HepG2 (cell line): ENCODE data around the gene DAB2IP.

Experiments used
- ATF2 ChIP-seq: sonication (generic); formaldehyde crosslinking; IDR thresholded peaks from 2 replicates; pipeline ENCODE4 v1.4.0; 2020; ENCODE audit warnings: missing genetic modification reagents
- GPN1 ChIP-seq: sonication (generic); formaldehyde crosslinking; IDR thresholded peaks from 2 replicates; pipeline ENCODE4 v1.5.1; 2020; ENCODE audit warnings: missing genetic modification reagents, borderline replicate concordance
- MYC ChIP-seq: sonication (generic); formaldehyde crosslinking; IDR thresholded peaks from 2 replicates; pipeline ENCODE4 v1.9.0; 2021; ENCODE audit warnings: missing genetic modification reagents, borderline replicate concordance
- NFIB ChIP-seq: sonication (generic); formaldehyde crosslinking; IDR thresholded peaks from 2 replicates; pipeline ENCODE4 v1.9.0; 2021; ENCODE audit warnings: missing genetic modification reagents, mild to moderate bottlenecking, borderline replicate concordance
- NFIC ChIP-seq: IDR thresholded peaks from 2 replicates; pipeline ENCODE4 v1.6.1; 2012; ENCODE audit warnings: mild to moderate bottlenecking, low read length, inconsistent platforms
- POLR2AphosphoS5 ChIP-seq: IDR thresholded peaks from 2 replicates; pipeline ENCODE4 v1.6.1; 2012; ENCODE audit warnings: low read depth, low read length
- RXRA ChIP-seq: sonication (generic); formaldehyde crosslinking; IDR thresholded peaks from 2 replicates; pipeline ENCODE4 v1.5.1; 2020; ENCODE audit warnings: missing genetic modification reagents
- TEAD3 ChIP-seq: optimal IDR thresholded peaks from 2 replicates; pipeline ENCODE3; 2016; ENCODE audit warnings: borderline replicate concordance
- TRIM24 ChIP-seq: sonication (generic); formaldehyde crosslinking; IDR thresholded peaks from 2 replicates; pipeline ENCODE4 v1.8.0; 2022; ENCODE audit warnings: mild to moderate bottlenecking, missing genetic modification reagents

GRCh38 chr9:121731919-121732318 lies 80.5 kb downstream of the DAB2IP start:
- TF ChIP-seq TEAD3 (CRISPR knock-in tag) (no peak), NFIB (CRISPR knock-in tag) (no peak), MYC (no peak), RXRA (CRISPR knock-in tag) (no peak), POLR2AphosphoS5 (no peak), GPN1 (CRISPR knock-in tag) (no peak), TRIM24 (no peak), NFIC (no peak), ATF2 (no peak)
